ENCODE results near the gene TAF3.

The TAF3 gene

DNA sequence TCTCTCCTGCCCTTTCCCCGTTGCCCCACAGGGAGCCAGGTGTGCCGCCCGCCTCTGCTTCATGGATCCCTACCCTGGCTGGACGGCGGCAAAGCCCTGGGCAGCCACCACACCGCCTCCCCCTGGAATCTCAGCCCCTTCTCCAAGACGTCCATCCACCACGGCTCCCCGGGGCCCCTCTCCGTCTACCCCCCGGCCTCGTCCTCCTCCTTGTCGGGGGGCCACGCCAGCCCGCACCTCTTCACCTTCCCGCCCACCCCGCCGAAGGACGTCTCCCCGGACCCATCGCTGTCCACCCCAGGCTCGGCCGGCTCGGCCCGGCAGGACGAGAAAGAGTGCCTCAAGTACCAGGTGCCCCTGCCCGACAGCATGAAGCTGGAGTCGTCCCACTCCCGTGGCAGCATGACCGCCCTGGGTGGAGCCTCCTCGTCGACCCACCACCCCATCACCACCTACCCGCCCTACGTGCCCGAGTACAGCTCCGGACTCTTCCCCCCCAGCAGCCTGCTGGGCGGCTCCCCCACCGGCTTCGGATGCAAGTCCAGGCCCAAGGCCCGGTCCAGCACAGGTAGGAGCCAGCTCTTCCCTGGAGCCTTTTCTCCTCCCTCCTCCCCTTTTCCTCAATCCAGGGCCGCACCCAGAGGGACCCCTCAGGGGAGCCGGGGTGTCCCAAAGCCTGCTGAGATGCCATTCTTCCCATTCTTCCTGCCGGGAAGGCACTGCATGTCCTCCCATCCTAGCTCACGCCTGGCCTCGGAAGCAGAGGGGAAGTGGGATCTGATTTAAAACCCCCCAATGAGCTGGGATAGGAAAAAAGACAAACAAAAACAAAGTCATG, 240.2 kb downstream of the TAF3 start:
- Histone ChIP-seq H3K36me3 (replicated peaks in 1 of 2; ENCODE audit: control insufficient read depth in 2 of 2, insufficient read depth in 2 of 2, low read length in 2 of 2) (no peaks in the 10 kb centered on the region), H4K8ac (ENCODE audit: low read depth, low read length) (no peak overlapping the region), H2BK5ac (ENCODE audit: low read length) (peak overlapping the region; percentile 47), H3K14ac (ENCODE audit: low read length) (no peak overlapping the region), H3K9ac (ENCODE audit: low read depth, low read length, poor library complexity) (no peak overlapping the region), H3K27ac (replicated peaks; ENCODE audit: low read length) (no peak overlapping the region), H4K91ac (ENCODE audit: low read depth, low read length, poor library complexity) (no peak overlapping the region), H2BK12ac (ENCODE audit: low read length) (peak overlapping the region; percentile 31), H2AK5ac (ENCODE audit: low read depth, low read length) (peak overlapping the region; percentile 60), H3K4me1 (ENCODE audit: control insufficient read depth in 2 of 2, insufficient read depth in 1 of 2, low read depth in 1 of 2, low read length in 2 of 2) (peaks cover 9 to 28% of the 10 kb centered on the region in 2 donors), H2AFZ (ENCODE audit: low read length) (no peak overlapping the region), H3K23ac (ENCODE audit: low read depth, low read length, poor library complexity) (peak overlapping the region; percentile 85), H3K4me2 (ENCODE audit: insufficient read depth, low read length, poor library complexity, severe bottlenecking) (no peak overlapping the region), H3K18ac (ENCODE audit: low read length) (peak overlapping the region; percentile 88), H3K4me3 (ENCODE audit: low read length in 2 of 2) (no peak overlapping the region), H3K79me1 (ENCODE audit: low read depth, low read length) (no peaks in the 10 kb centered on the region), H3K27me3 (ENCODE audit: control insufficient read depth in 3 of 3, insufficient read depth in 3 of 3, low read depth in 1 of 3, low read length in 3 of 3) (peaks cover 35 to 98% (median 73%) of the 10 kb centered on the region in 3 experiments), H3K4ac (ENCODE audit: low read length) (no peak overlapping the region), H2BK120ac (ENCODE audit: low read depth, low read length) (no peak overlapping the region), H2BK15ac (ENCODE audit: low read length) (peak overlapping the region; percentile 63), H3K9me3 (replicated peaks in 1 of 2; ENCODE audit: control insufficient read depth in 2 of 2, insufficient read depth in 1 of 2, low read depth in 1 of 2, low read length in 2 of 2) (no peaks in the 10 kb centered on the region)
- no peak for DNase-seq (ENCODE audit: low spot score)
- no CpG with 5 or more reads among the region's 45 CpGs for WGBS, 2 donors (ENCODE audit: extremely low coverage in 2 of 2, insufficient read length in 2 of 2, insufficient replicate concordance in 1 of 2)

DNA sequence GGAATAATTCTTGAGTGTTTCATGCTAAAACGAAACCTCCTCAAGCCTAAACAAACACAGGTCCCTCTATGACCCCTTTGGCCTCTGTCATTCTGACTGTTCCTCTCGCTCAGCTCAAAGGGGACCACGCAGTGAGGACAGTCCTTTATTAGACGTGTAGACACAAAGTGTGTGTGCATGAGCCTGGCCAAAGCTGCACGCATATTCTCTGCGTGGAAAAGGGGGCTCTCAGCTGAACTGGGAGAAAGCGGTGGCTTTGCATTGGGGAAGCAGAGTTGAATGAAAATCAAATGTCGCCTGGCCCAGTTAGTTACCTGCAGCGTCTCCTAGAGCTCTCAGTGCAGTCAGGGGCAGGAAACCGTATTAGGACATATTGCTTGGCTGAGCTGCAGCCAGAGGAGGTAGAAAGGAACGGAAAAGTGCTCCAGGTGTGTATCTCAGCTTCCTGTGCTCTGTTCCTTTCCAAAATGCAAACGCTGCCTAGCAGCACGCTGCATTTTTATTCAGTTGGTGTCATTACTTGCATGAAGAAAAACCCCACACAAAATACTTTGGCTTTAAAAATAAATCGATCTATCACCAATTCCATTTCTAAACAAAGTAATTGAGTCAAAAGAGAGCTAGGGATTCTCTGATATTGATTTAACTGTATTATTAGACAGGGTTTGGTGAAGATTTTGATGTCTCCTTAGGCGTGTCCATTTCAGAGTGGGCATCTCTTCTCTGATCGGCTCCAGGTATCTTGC, 241.1 kb downstream of the TAF3 start:
- no peaks in the 10 kb centered on the region for H3K79me1 ChIP-seq (ENCODE audit: low read depth, low read length)
- H3K9me3 ChIP-seq (replicated peaks in 1 of 2; ENCODE audit: control insufficient read depth in 2 of 2, insufficient read depth in 1 of 2, low read depth in 1 of 2, low read length in 2 of 2), result no peaks in the 10 kb centered on the region
- no peak overlapping the region for H3K4me3 ChIP-seq (ENCODE audit: low read length in 2 of 2)
- no peak overlapping the region for H4K8ac ChIP-seq (ENCODE audit: low read depth, low read length)
- H4K91ac ChIP-seq (ENCODE audit: low read depth, low read length, poor library complexity), result no peak overlapping the region
- no peak overlapping the region for H3K4me2 ChIP-seq (ENCODE audit: insufficient read depth, low read length, poor library complexity, severe bottlenecking)
- no peak overlapping the region for H3K23ac ChIP-seq (ENCODE audit: low read depth, low read length, poor library complexity)
- no peak overlapping the region for H3K27ac ChIP-seq (replicated peaks; ENCODE audit: low read length)
- peak; percentile 20 for DNase-seq (ENCODE audit: low spot score)
- no CpG with 5 or more reads among the region's 16 CpGs for WGBS, 2 donors (ENCODE audit: extremely low coverage in 2 of 2, insufficient read length in 2 of 2, insufficient replicate concordance in 1 of 2)
- no peak overlapping the region for H2AFZ ChIP-seq (ENCODE audit: low read length)
- H3K4ac ChIP-seq (ENCODE audit: low read length), result no peak overlapping the region
- no peak overlapping the region for H3K18ac ChIP-seq (ENCODE audit: low read length)
- no peak overlapping the region for H2AK5ac ChIP-seq (ENCODE audit: low read depth, low read length)
- no peak overlapping the region for H2BK15ac ChIP-seq (ENCODE audit: low read length)
- no peak overlapping the region for H3K9ac ChIP-seq (ENCODE audit: low read depth, low read length, poor library complexity)
- no peak overlapping the region for H2BK5ac ChIP-seq (ENCODE audit: low read length)
- no peak overlapping the region for H3K14ac ChIP-seq (ENCODE audit: low read length)
- H3K36me3 ChIP-seq (replicated peaks in 1 of 2; ENCODE audit: control insufficient read depth in 2 of 2, insufficient read depth in 2 of 2, low read length in 2 of 2), result no peaks in the 10 kb centered on the region
- H3K27me3 ChIP-seq (ENCODE audit: control insufficient read depth in 3 of 3, insufficient read depth in 3 of 3, low read depth in 1 of 3, low read length in 3 of 3), result peaks cover 35 to 100% (median 75%) of the 10 kb centered on the region in 3 experiments
- H2BK120ac ChIP-seq (ENCODE audit: low read depth, low read length), result no peak overlapping the region
- H3K4me1 ChIP-seq (ENCODE audit: control insufficient read depth in 2 of 2, insufficient read depth in 1 of 2, low read depth in 1 of 2, low read length in 2 of 2), result peaks cover 4 to 33% of the 10 kb centered on the region in 2 donors
- no peak overlapping the region for H2BK12ac ChIP-seq (ENCODE audit: low read length)

GRCh38 chr10:8060010-8060703, 241.9 kb downstream of the TAF3 start:
- Histone ChIP-seq H3K4ac (ENCODE audit: low read length) (no peak overlapping the region), H2BK15ac (ENCODE audit: low read length) (no peak overlapping the region), H2AFZ (ENCODE audit: low read length) (no peak overlapping the region), H3K36me3 (replicated peaks in 1 of 2; ENCODE audit: control insufficient read depth in 2 of 2, insufficient read depth in 2 of 2, low read length in 2 of 2) (no peaks in the 10 kb centered on the region), H3K4me3 (ENCODE audit: low read length in 2 of 2) (no peak overlapping the region), H3K14ac (ENCODE audit: low read length) (no peak overlapping the region), H4K91ac (ENCODE audit: low read depth, low read length, poor library complexity) (no peak overlapping the region), H2BK5ac (ENCODE audit: low read length) (no peak overlapping the region), H3K27me3 (ENCODE audit: control insufficient read depth in 3 of 3, insufficient read depth in 3 of 3, low read depth in 1 of 3, low read length in 3 of 3) (peaks cover 34 to 100% (median 69%) of the 10 kb centered on the region in 3 experiments), H2AK5ac (ENCODE audit: low read depth, low read length) (no peak overlapping the region), H2BK120ac (ENCODE audit: low read depth, low read length) (no peak overlapping the region), H3K9me3 (replicated peaks in 1 of 2; ENCODE audit: control insufficient read depth in 2 of 2, insufficient read depth in 1 of 2, low read depth in 1 of 2, low read length in 2 of 2) (no peaks in the 10 kb centered on the region), H3K4me2 (ENCODE audit: insufficient read depth, low read length, poor library complexity, severe bottlenecking) (no peak overlapping the region), H3K27ac (replicated peaks; ENCODE audit: low read length) (no peak overlapping the region), H3K23ac (ENCODE audit: low read depth, low read length, poor library complexity) (no peak overlapping the region), H2BK12ac (ENCODE audit: low read length) (no peak overlapping the region), H3K9ac (ENCODE audit: low read depth, low read length, poor library complexity) (no peak overlapping the region), H3K79me1 (ENCODE audit: low read depth, low read length) (no peaks in the 10 kb centered on the region), H3K4me1 (ENCODE audit: control insufficient read depth in 2 of 2, insufficient read depth in 1 of 2, low read depth in 1 of 2, low read length in 2 of 2) (peaks cover 0 to 35% of the 10 kb centered on the region in 2 donors), H4K8ac (ENCODE audit: low read depth, low read length) (no peak overlapping the region), H3K18ac (ENCODE audit: low read length) (no peak overlapping the region)
- DNase-seq (ENCODE audit: low spot score), result peak; percentile 69
- no CpG with 5 or more reads among the region's 15 CpGs for WGBS, 2 donors (ENCODE audit: extremely low coverage in 2 of 2, insufficient read length in 2 of 2, insufficient replicate concordance in 1 of 2)

All from neuronal stem cell (in vitro differentiated cells).